Measurements from ENCODE around the gene USP13. TPM values are rescaled to one million over a fixed set of nuclear protein-coding genes. Genes with fewer than 3 reads are reported as not detected.

The USP13 gene
- total and polyA plus RNA-seq, 2 experiments from 2014 or later, result 6.0 to 8.2 TPM

- no peak overlapping the region for H3K27ac ChIP-seq
- in situ Hi-C loops (cut with MboI), result no loop called here
- no peak overlapping the region for H2AFZ ChIP-seq
- H3F3A ChIP-seq (ENCODE audit: insufficient read depth), result peaks cover 19% of the 10 kb centered on the region
- H3K4me3 ChIP-seq, result no peak overlapping the region
- no peaks in the 10 kb centered on the region for H3K9me3 ChIP-seq (ENCODE audit: low read depth)
- peaks cover 25% of the 10 kb centered on the region for H3K79me2 ChIP-seq (ENCODE audit: insufficient read depth)
- H4K20me1 ChIP-seq (ENCODE audit: insufficient read depth), result no peaks in the 10 kb centered on the region
- H3K4me2 ChIP-seq (ENCODE audit: unreplicated experiment), result no peak overlapping the region
- no peak for DNase-seq
- no peak for TF ChIP-seq EZH2phosphoT487 (IDR thresholded peaks at IDR 0.05; ENCODE audit: insufficient read depth, low read depth)
- no peak for TF ChIP-seq EZH2 (IDR thresholded peaks at IDR 0.05; ENCODE audit: insufficient read depth, poor library complexity, severe bottlenecking)
- peaks cover 18% of the 10 kb centered on the region for H3K36me3 ChIP-seq (ENCODE audit: low read depth)
- H3K27me3 ChIP-seq (replicated peaks; ENCODE audit: insufficient read depth), result no peaks in the 10 kb centered on the region
- H3K9ac ChIP-seq, result no peak overlapping the region
- H3K4me1 ChIP-seq (ENCODE audit: insufficient read depth), result peaks cover 17% of the 10 kb centered on the region
- WGBS, 2 experiments (ENCODE audit: low coverage in 1 of 2, low lambda C conversion rate in 2 of 2, missing lambda C conversion rate in 2 of 2), result 81 to 83% methylated on average over 4 of the region's 4 CpGs
- H3K9me2 ChIP-seq (ENCODE audit: insufficient read depth), result no peaks in the 10 kb centered on the region
Observed at GRCh38 chr3:179615458-179616173, 37.2 kb upstream of the USP13 start.

GRCh38 chr3:179622023-179622422 lies 30.8 kb upstream of the USP13 start:
- in situ Hi-C loops (cut with MboI), result no loop called here
- H3K4me1 ChIP-seq (ENCODE audit: insufficient read depth), result 0 out of 2 replicates have a peak, but pooled peaks cover 4% of the 10 kb centered on the region
- H4K20me1 ChIP-seq (ENCODE audit: insufficient read depth), result no peaks in the 10 kb centered on the region
- H3K36me3 ChIP-seq (ENCODE audit: low read depth), result peaks cover 33% of the 10 kb centered on the region
- no peak overlapping the region for H3K4me2 ChIP-seq (ENCODE audit: unreplicated experiment)
- H3F3A ChIP-seq (ENCODE audit: insufficient read depth), result no peaks in the 10 kb centered on the region
- no peaks in the 10 kb centered on the region; the same call in 1 of the 2 replicates for H3K79me2 ChIP-seq (ENCODE audit: insufficient read depth)
- H3K9me3 ChIP-seq (ENCODE audit: low read depth), result no peaks in the 10 kb centered on the region
- no peak overlapping the region for H3K9ac ChIP-seq
- no peak for DNase-seq
- no peak for TF ChIP-seq EZH2 (IDR thresholded peaks at IDR 0.05; ENCODE audit: insufficient read depth, poor library complexity, severe bottlenecking)
- no peaks in the 10 kb centered on the region for H3K9me2 ChIP-seq (ENCODE audit: insufficient read depth)
- WGBS, 2 experiments (ENCODE audit: low coverage in 1 of 2, low lambda C conversion rate in 2 of 2, missing lambda C conversion rate in 2 of 2), result 96 to 98% methylated on average over 2 of the region's 2 CpGs
- no peaks in the 10 kb centered on the region for H3K27me3 ChIP-seq (replicated peaks; ENCODE audit: insufficient read depth)
- H2AFZ ChIP-seq, result no peak overlapping the region
- H3K4me3 ChIP-seq, result no peak overlapping the region
- no peak overlapping the region for H3K27ac ChIP-seq

GRCh38 chr3:179624451-179624850 lies 28.4 kb upstream of the USP13 start:
- H3F3A ChIP-seq (ENCODE audit: insufficient read depth), result no peaks in the 10 kb centered on the region
- peak; percentile 19 for DNase-seq

GRCh38 chr3:179630753-179631451 lies 21.9 kb upstream of the USP13 start:
- in situ Hi-C loops (cut with MboI), result no loop called here
- H3K79me2 ChIP-seq (ENCODE audit: insufficient read depth), result no peaks in the 10 kb centered on the region
- TF ChIP-seq EZH2 (IDR thresholded peaks at IDR 0.05; ENCODE audit: insufficient read depth, poor library complexity, severe bottlenecking) (no peak), EZH2phosphoT487 (IDR thresholded peaks at IDR 0.05; ENCODE audit: insufficient read depth, low read depth) (no peak)
- no peaks in the 10 kb centered on the region for H3K9me2 ChIP-seq (ENCODE audit: insufficient read depth)
- no peak overlapping the region for H3K27ac ChIP-seq
- H2AFZ ChIP-seq, result no peak overlapping the region
- no peak overlapping the region for H3K4me3 ChIP-seq
- H4K20me1 ChIP-seq (ENCODE audit: insufficient read depth), result no peaks in the 10 kb centered on the region
- H3K36me3 ChIP-seq (ENCODE audit: low read depth), result no peaks in the 10 kb centered on the region
- DNase-seq, result no peak
- H3K4me1 ChIP-seq (ENCODE audit: insufficient read depth), result no peaks in the 10 kb centered on the region
- no peaks in the 10 kb centered on the region for H3K9me3 ChIP-seq (ENCODE audit: low read depth)
- H3F3A ChIP-seq (ENCODE audit: insufficient read depth), result no peaks in the 10 kb centered on the region
- H3K9ac ChIP-seq, result no peak overlapping the region
- WGBS, 2 experiments (ENCODE audit: low coverage in 1 of 2, low lambda C conversion rate in 2 of 2, missing lambda C conversion rate in 2 of 2), result 43 to 54% methylated on average over 3 of the region's 3 CpGs
- no peak overlapping the region for H3K4me2 ChIP-seq (ENCODE audit: unreplicated experiment)
- no peaks in the 10 kb centered on the region for H3K27me3 ChIP-seq (replicated peaks; ENCODE audit: insufficient read depth)

More at GRCh38 chr3:179624451-179624850, 28.4 kb upstream of the USP13 start:
- Histone ChIP-seq H4K20me1 (ENCODE audit: insufficient read depth) (no peaks in the 10 kb centered on the region), H3K9ac (no peak overlapping the region), H3K9me2 (ENCODE audit: insufficient read depth) (no peaks in the 10 kb centered on the region), H3K4me3 (no peak overlapping the region), H3K36me3 (ENCODE audit: low read depth) (peaks cover 17% of the 10 kb centered on the region), H2AFZ (no peak overlapping the region), H3K27me3 (replicated peaks; ENCODE audit: insufficient read depth) (no peaks in the 10 kb centered on the region), H3K9me3 (ENCODE audit: low read depth) (no peaks in the 10 kb centered on the region), H3K79me2 (ENCODE audit: insufficient read depth) (no peaks in the 10 kb centered on the region), H3K4me2 (ENCODE audit: unreplicated experiment) (no peak overlapping the region), H3K4me1 (ENCODE audit: insufficient read depth) (0 out of 2 replicates have a peak, but pooled peaks cover 4% of the 10 kb centered on the region), H3K27ac (no peak overlapping the region)
- TF ChIP-seq EZH2 (IDR thresholded peaks at IDR 0.05; ENCODE audit: insufficient read depth, poor library complexity, severe bottlenecking), result no peak
- TF ChIP-seq EZH2phosphoT487 (IDR thresholded peaks at IDR 0.05; ENCODE audit: insufficient read depth, low read depth), result no peak
- WGBS, 2 experiments (ENCODE audit: low coverage in 1 of 2, low lambda C conversion rate in 2 of 2, missing lambda C conversion rate in 2 of 2), result 75 to 77% methylated on average over 3 of the region's 3 CpGs
- in situ Hi-C loops (cut with MboI), result no loop called here

All from GM23248 (cell line).